B cell (primary cell): ENCODE measurements around the gene MPDZ. TPM values are rescaled to one million over a fixed set of nuclear protein-coding genes. Genes with fewer than 3 reads are reported as not detected.

ENCODE experiments used
- ATAC-seq: fragments of 200-7000 bp; cut with Tn5 transposase; one replicate; pipeline ENCODE4 v1.10.0; 2021; ENCODE audit warnings: low read depth, mild to moderate bottlenecking, moderate number of reproducible peaks, moderate library complexity
- CTCF ChIA-PET: fragments of 350-600 bp; sonication (Branson Sonifier 250); formaldehyde crosslinking; loops from one replicate; lab custom pipeline; 2021; ENCODE audit warnings: antibody characterized with exemption, inconsistent platforms; lab: Charles Lee
- POLR2A ChIA-PET: fragments of 350-600 bp; sonication (Branson Sonifier 250); formaldehyde crosslinking; loops from one replicate; lab custom pipeline; 2021; ENCODE audit warnings: antibody characterized with exemption; lab: Charles Lee
- DNase-seq: peaks from one replicate; pipeline ENCODE4 v3.0.0; 2013
- H2AFZ ChIP-seq: 2 replicates; pipeline ENCODE4 v1.6.1; 2012; ENCODE audit warnings: mild to moderate bottlenecking, low read depth, low read length; ENCODE audit not compliant: insufficient read depth, poor library complexity, severe bottlenecking
- H3K27ac ChIP-seq, 2 donors: 1 replicate in 1 of 2; 2 replicates in 1 of 2; pipeline ENCODE4 v1.5.1; 2012 to 2013; ENCODE audit warnings: low read length in 2 of 2, mild to moderate bottlenecking in 2 of 2, moderate library complexity in 1 of 2
- H3K27me3 ChIP-seq, 4 experiments: fragments of 200-600 bp in 1 of 4; sonication (generic) in 1 of 4; replicated peaks in 1 of 4; 1 replicate in 2 of 4; 2 replicates in 2 of 4; pipeline versions ENCODE4 v1.6.1 to v1.7.0; 2013 to 2016; ENCODE audit warnings: low read length in 3 of 4, mild to moderate bottlenecking in 2 of 4, mixed read lengths in 1 of 4, moderate library complexity in 1 of 4; ENCODE audit not compliant: insufficient read depth in 4 of 4, control insufficient read depth in 3 of 4; ENCODE audit errors: control extremely low read depth in 1 of 4
- H3K36me3 ChIP-seq, 2 experiments: replicated peaks in 1 of 2; 1 replicate in 1 of 2; 2 replicates in 1 of 2; pipeline versions ENCODE4 v1.6.1 to v1.7.1; 2013; ENCODE audit warnings: low read length in 1 of 2; ENCODE audit not compliant: insufficient read depth in 2 of 2, control insufficient read depth in 1 of 2; ENCODE audit errors: control extremely low read depth in 1 of 2, extremely low read depth in 1 of 2
- H3K4me1 ChIP-seq, 2 donors: fragments of 200-600 bp in 1 of 2; sonication (generic) in 1 of 2; 1 replicate in 1 of 2; 2 replicates in 1 of 2; pipeline versions ENCODE4 v1.5.1 to v1.6.1; 2013 to 2017; ENCODE audit warnings: low read length in 2 of 2; ENCODE audit not compliant: control insufficient read depth in 2 of 2, insufficient read depth in 2 of 2
- H3K4me2 ChIP-seq: replicated peaks from 2 replicates; pipeline ENCODE3; 2012; ENCODE audit warnings: mild to moderate bottlenecking, low read depth, low read length; ENCODE audit not compliant: poor library complexity, severe bottlenecking
- H3K4me3 ChIP-seq, 5 experiments: fragments of 200-600 bp in 1 of 5; sonication (generic) in 1 of 5; 1 replicate in 3 of 5; 2 replicates in 2 of 5; pipeline versions ENCODE4 v1.5.1 to v1.7.0; 2011 to 2016; ENCODE audit warnings: low read length in 4 of 5, mild to moderate bottlenecking in 4 of 5, low read depth in 2 of 5, control low read depth in 1 of 5, moderate library complexity in 1 of 5; ENCODE audit not compliant: insufficient read depth in 1 of 5; ENCODE audit errors: control extremely low read depth in 1 of 5, extremely low read depth in 1 of 5
- H3K79me2 ChIP-seq: fragments of 200-600 bp; sonication (generic); one replicate; pipeline ENCODE4 v1.6.0; 2016; ENCODE audit warnings: low read length; ENCODE audit not compliant: control insufficient read depth, insufficient read depth
- H3K9ac ChIP-seq: fragments of 200-600 bp; sonication (generic); 2 replicates; pipeline ENCODE4 v1.6.1; 2017; ENCODE audit warnings: mild to moderate bottlenecking, low read length, moderate library complexity
- H3K9me3 ChIP-seq, 3 donors: one replicate each; pipeline versions ENCODE4 v1.6.1 to v1.7.1; 2013; ENCODE audit warnings: low read length in 2 of 3; ENCODE audit not compliant: control insufficient read depth in 2 of 3, insufficient read depth in 1 of 3; ENCODE audit errors: control extremely low read depth in 1 of 3
- H4K20me1 ChIP-seq: 2 replicates; pipeline ENCODE4 v1.6.0; 2012; ENCODE audit warnings: mild to moderate bottlenecking, low read length; ENCODE audit not compliant: insufficient read depth, control insufficient read depth, poor library complexity, severe bottlenecking
- H3K27ac Mint-ChIP-seq: one replicate; pipeline ENCODE4 v1.8.0; 2021; ENCODE audit warnings: mixed read lengths
- H3K27me3 Mint-ChIP-seq: one replicate; pipeline ENCODE4 v1.8.0; 2021; ENCODE audit warnings: mixed read lengths
- H3K4me1 Mint-ChIP-seq: one replicate; pipeline ENCODE4 v1.8.0; 2021; ENCODE audit warnings: mixed read lengths
- H3K4me3 Mint-ChIP-seq: one replicate; pipeline ENCODE4 v1.8.0; 2021; ENCODE audit warnings: mixed read lengths
- H3K9me3 Mint-ChIP-seq: one replicate; pipeline ENCODE4 v1.8.0; 2022; ENCODE audit warnings: mixed read lengths; ENCODE audit not compliant: insufficient read depth
- CTCF ChIP-seq: fragments of 200-600 bp; IDR thresholded peaks from one replicate; pipeline ENCODE4 v1.8.0; 2022; ENCODE audit warnings: antibody characterized with exemption, mild to moderate bottlenecking
- EZH2 ChIP-seq: IDR thresholded peaks from 2 replicates; pipeline ENCODE4 v1.6.1; 2012; ENCODE audit warnings: borderline replicate concordance, low read depth, mild to moderate bottlenecking, moderate library complexity, low read length; ENCODE audit not compliant: insufficient read depth, poor library complexity, severe bottlenecking
- WGBS: methylation state at CpG from one replicate; pipeline ENCODE4 v1.1.5; 2013; ENCODE audit warnings: missing lambda C conversion rate; ENCODE audit not compliant: insufficient coverage; 5-methylcytosine and 5-hydroxymethylcytosine counted together
- intact Hi-C: fragments of 100-400 bp; cut with micrococcal nuclease; formaldehyde crosslinking; loops from one replicate; pipeline ENCODE4 v1.10.0; 2022
- polyA plus RNA-seq: library from polyadenylated mRNA; depleted of rRNA; stranded (reverse); fragments of >200 nt; gene quantifications from 2 replicates; pipeline ENCODE4 v1.2.3, GENCODE V29; 2012
- total RNA-seq, 2 donors: library from RNA; stranded (reverse); fragments of 120-200 nt in 1 of 2; gene quantifications; 1 replicate in 1 of 2; 2 replicates in 1 of 2; pipeline versions ENCODE4 v1.2.3 to v1.2.4, GENCODE V29; 2013 to 2022

MPDZ gene
- total and polyA plus RNA-seq, 2 donors (not counting 1 experiment from before 2014, with no cell fraction given) = not detected

GRCh38 chr9:13141629-13142028 lies 137.9 kb downstream of the MPDZ start:
- Histone ChIP-seq H3K79me2 (no peaks in the 10 kb centered on the region), H3K4me2 (no peak overlapping the region), H3K36me3 (no peaks in the 10 kb centered on the region), H2AFZ (no peak overlapping the region), H3K9me3 (no peaks in the 10 kb centered on the region), H3K27me3 (no peaks in the 10 kb centered on the region), H3K27ac (no peak overlapping the region), H3K9ac (no peak overlapping the region), H4K20me1 (no peaks in the 10 kb centered on the region), H3K4me1 (no peaks in the 10 kb centered on the region), H3K4me3 (no peak overlapping the region)
- ChIA-PET CTCF (no interaction called here), POLR2A (no interaction called here)
- no peaks in the 10 kb centered on the region for H3K9me3 Mint-ChIP-seq
- no peak overlapping the region for H3K27ac Mint-ChIP-seq
- TF ChIP-seq EZH2 (no peak), CTCF (no peak)
- intact Hi-C loops = no loop called here
- ATAC-seq (no peak), DNase-seq (no peak)
- H3K4me3 Mint-ChIP-seq = no peak overlapping the region
- H3K4me1 Mint-ChIP-seq = no peaks in the 10 kb centered on the region
- 83% methylated on average over 1 of the region's 5 CpGs for WGBS
- no peaks in the 10 kb centered on the region for H3K27me3 Mint-ChIP-seq

GRCh38 chr9:13140843-13141592 lies 138.5 kb downstream of the MPDZ start:
- no peak overlapping the region for H3K4me3 ChIP-seq
- Mint-ChIP-seq H3K4me1 (no peaks in the 10 kb centered on the region), H3K9me3 (no peaks in the 10 kb centered on the region), H3K4me3 (no peak overlapping the region), H3K27me3 (no peaks in the 10 kb centered on the region), H3K27ac (no peak overlapping the region)
- ATAC-seq = no peak
- no peaks in the 10 kb centered on the region for H3K4me1 ChIP-seq
- TF ChIP-seq EZH2 (no peak), CTCF (no peak)
- no peaks in the 10 kb centered on the region for H4K20me1 ChIP-seq
- H3K36me3 ChIP-seq = no peaks in the 10 kb centered on the region
- H3K4me2 ChIP-seq = no peak overlapping the region
- WGBS = 87% methylated on average over 3 of the region's 5 CpGs
- H3K27me3 ChIP-seq = no peaks in the 10 kb centered on the region
- H3K9ac ChIP-seq = no peak overlapping the region
- no peak for DNase-seq
- no peaks in the 10 kb centered on the region for H3K9me3 ChIP-seq
- H2AFZ ChIP-seq = no peak overlapping the region
- ChIA-PET POLR2A (no interaction called here), CTCF (no interaction called here)
- no peak overlapping the region for H3K27ac ChIP-seq
- intact Hi-C loops = no loop called here
- no peaks in the 10 kb centered on the region for H3K79me2 ChIP-seq
